ENCODE measurements around the gene ZNF716.
"Not testable (repeated sequence)": the region's sequence is repeated elsewhere in the genome, so short reads cannot be mapped to it uniquely, and the experiment has no call there.

Gene ZNF716

GRCh38 chr7:57449904-57450303 is at the start of gene ZNF716:
Gene ZNF716, plus strand, starts transcription at chr7:57450177. Its CDS starts 112 bp downstream, at chr7:57450289.
- no peak for DNase-seq

GRCh38 chr7:57400531-57401155 is 49.3 kb upstream of the ZNF716 start:
- no peak for DNase-seq

- not testable (repeated sequence) for DNase-seq
Measured at GRCh38 chr7:57403051-57403450, 46.9 kb upstream of the ZNF716 start.

GRCh38 chr7:57403601-57404342 is 46.2 kb upstream of the ZNF716 start:
- no peak for DNase-seq

- no peak for DNase-seq
Measured at GRCh38 chr7:57404343-57404966, 45.5 kb upstream of the ZNF716 start.

GRCh38 chr7:57404967-57405421 is 45.0 kb upstream of the ZNF716 start:
- no peak for DNase-seq

GRCh38 chr7:57407125-57407524 is 42.9 kb upstream of the ZNF716 start:
- DNase-seq, result no peak

- no peak for DNase-seq
Measured at GRCh38 chr7:57412168-57412567, 37.8 kb upstream of the ZNF716 start.

GRCh38 chr7:57412618-57413017 is 37.4 kb upstream of the ZNF716 start:
- no peak for DNase-seq

- no peak for DNase-seq
Measured at GRCh38 chr7:57413529-57414398, 36.2 kb upstream of the ZNF716 start.

- DNase-seq, result no peak
Measured at GRCh38 chr7:57414415-57414814, 35.6 kb upstream of the ZNF716 start.

- DNase-seq, result no peak
Measured at GRCh38 chr7:57414852-57415251, 35.1 kb upstream of the ZNF716 start.

- no peak for DNase-seq
Measured at GRCh38 chr7:57415326-57415725, 34.7 kb upstream of the ZNF716 start.

- no peak for DNase-seq
Measured at GRCh38 chr7:57415730-57416129, 34.2 kb upstream of the ZNF716 start.

- no peak for DNase-seq
Measured at GRCh38 chr7:57416601-57417358, 33.2 kb upstream of the ZNF716 start.

GRCh38 chr7:57417736-57418135 is 32.2 kb upstream of the ZNF716 start:
- DNase-seq, result no peak

- DNase-seq, result no peak
Measured at GRCh38 chr7:57423768-57424167, 26.2 kb upstream of the ZNF716 start.

- DNase-seq, result no peak
Measured at GRCh38 chr7:57424515-57425238, 25.3 kb upstream of the ZNF716 start.

- no peak for DNase-seq
Measured at GRCh38 chr7:57425239-57425944, 24.6 kb upstream of the ZNF716 start.

- no peak for DNase-seq
Measured at GRCh38 chr7:57425969-57426628, 23.9 kb upstream of the ZNF716 start.
